Umbilical cord (tissue), 2 donors: ENCODE results near the gene HS6ST1. TPM values are rescaled to one million over a fixed set of nuclear protein-coding genes. Genes with fewer than 3 reads are reported as not detected.

ENCODE experiments used
- DNase-seq: peaks from one replicate; pipeline ENCODE4 v3.0.0-alpha.2; 2015; ENCODE audit warnings: low spot score
- total RNA-seq: library from RNA; depleted of rRNA; stranded (reverse); fragments of >200 nt; gene quantifications from one replicate; pipeline ENCODE4 v1.2.3, GENCODE V29; 2014; ENCODE audit warnings: low replicate concordance; ENCODE audit not compliant: insufficient read depth

The HS6ST1 gene
- total RNA-seq, 1 donor from 2014 or later = 23.6 TPM

- DNase-seq = no peak
These were observed 36.3 kb downstream of the HS6ST1 start for GRCh38 chr2:128282246-128282975.

- DNase-seq = no peak
These were observed 36.8 kb downstream of the HS6ST1 start for GRCh38 chr2:128281852-128282245.

- peak; percentile 33 for DNase-seq
These were observed 37.8 kb downstream of the HS6ST1 start for GRCh38 chr2:128280901-128281321.

- no peak for DNase-seq
These were observed 38.4 kb downstream of the HS6ST1 start for GRCh38 chr2:128280158-128280871.

GRCh38 chr2:128279786-128280157 is 38.9 kb downstream of the HS6ST1 start:
- DNase-seq = no peak

- DNase-seq = no peak
These were observed 39.7 kb downstream of the HS6ST1 start for GRCh38 chr2:128279009-128279408.

GRCh38 chr2:128277961-128278681 is 40.5 kb downstream of the HS6ST1 start:
- no peak for DNase-seq

GRCh38 chr2:128276878-128277675 is 41.6 kb downstream of the HS6ST1 start:
- DNase-seq = no peak

GRCh38 chr2:128275498-128276045 is 43.1 kb downstream of the HS6ST1 start:
- DNase-seq = no peak

GRCh38 chr2:128274218-128274617 is 44.5 kb downstream of the HS6ST1 start:
- no peak for DNase-seq

GRCh38 chr2:128273469-128274081 is 45.1 kb downstream of the HS6ST1 start:
- DNase-seq = no peak

GRCh38 chr2:128272601-128273468 is 45.8 kb downstream of the HS6ST1 start:
- no peak for DNase-seq

- no peak for DNase-seq
These were observed 46.6 kb downstream of the HS6ST1 start for GRCh38 chr2:128271911-128272600.

- DNase-seq = no peak
These were observed 47.1 kb downstream of the HS6ST1 start for GRCh38 chr2:128271597-128271910.

- DNase-seq = no peak
These were observed 47.7 kb downstream of the HS6ST1 start for GRCh38 chr2:128270672-128271596.

GRCh38 chr2:128269990-128270671 is 48.5 kb downstream of the HS6ST1 start:
- no peak for DNase-seq

GRCh38 chr2:128269063-128269989 is 49.3 kb downstream of the HS6ST1 start:
- DNase-seq = no peak
